ENCODE measurements around the gene EPB41L1. TPM values are rescaled to one million over a fixed set of nuclear protein-coding genes. Genes with fewer than 3 reads are reported as not detected.
A peak's percentile ranks its signal among the peaks of the same experiment; 100 is the strongest.

EPB41L1 gene
- total RNA-seq, 1 donor from 2014 or later: 43.1 TPM

DNA sequence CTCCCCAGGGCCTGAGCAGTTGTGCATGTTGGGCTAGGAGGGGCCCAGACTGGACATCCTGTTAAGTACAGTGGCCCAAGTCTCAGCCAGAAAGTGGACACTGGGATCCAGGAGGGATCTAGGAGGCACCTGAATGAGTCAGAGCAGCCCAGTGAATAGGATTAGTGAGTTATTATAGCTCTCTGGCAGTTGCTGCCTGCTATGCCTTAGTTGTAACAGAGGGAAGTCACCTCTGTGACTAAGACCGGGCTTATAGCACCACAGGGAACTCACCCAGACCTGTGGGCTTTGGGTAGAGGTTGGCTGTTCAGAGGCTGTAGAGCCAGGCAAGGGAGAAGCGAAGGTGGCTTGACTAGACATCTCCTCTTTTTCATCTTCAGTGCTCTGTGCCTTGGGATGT lies 42.7 kb downstream of the EPB41L1 start:
- Mint-ChIP-seq H3K27me3 (ENCODE audit: low read depth) (no peaks in the 10 kb centered on the region), H3K4me3 (no peak overlapping the region), H3K9me3 (no peaks in the 10 kb centered on the region), H3K27ac (no peak overlapping the region), H3K36me3 (peaks cover 18% of the 10 kb centered on the region), H3K4me1 (no peaks in the 10 kb centered on the region)
- DNase-seq (ENCODE audit: low spot score in 2 of 2, unreplicated experiment in 2 of 2): no peak
- no peak for TF ChIP-seq CTCF (IDR thresholded peaks at IDR 0.05; ENCODE audit: unreplicated experiment)

- H3K9me3 Mint-ChIP-seq: no peaks in the 10 kb centered on the region
- peaks cover 1% of the 10 kb centered on the region for H3K4me1 Mint-ChIP-seq
- peaks cover 11% of the 10 kb centered on the region for H3K36me3 Mint-ChIP-seq
- DNase-seq (ENCODE audit: low spot score in 2 of 2, unreplicated experiment in 2 of 2): peak; percentile 54 to 89
- H3K27ac Mint-ChIP-seq: no peak overlapping the region
- H3K27me3 Mint-ChIP-seq (ENCODE audit: low read depth): no peaks in the 10 kb centered on the region
- no peak overlapping the region for H3K4me3 Mint-ChIP-seq
- TF ChIP-seq CTCF (IDR thresholded peaks at IDR 0.05; ENCODE audit: unreplicated experiment): peak; percentile 93
These were observed 45.1 kb downstream of the EPB41L1 start for GRCh38 chr20:36199345-36200257.

DNA sequence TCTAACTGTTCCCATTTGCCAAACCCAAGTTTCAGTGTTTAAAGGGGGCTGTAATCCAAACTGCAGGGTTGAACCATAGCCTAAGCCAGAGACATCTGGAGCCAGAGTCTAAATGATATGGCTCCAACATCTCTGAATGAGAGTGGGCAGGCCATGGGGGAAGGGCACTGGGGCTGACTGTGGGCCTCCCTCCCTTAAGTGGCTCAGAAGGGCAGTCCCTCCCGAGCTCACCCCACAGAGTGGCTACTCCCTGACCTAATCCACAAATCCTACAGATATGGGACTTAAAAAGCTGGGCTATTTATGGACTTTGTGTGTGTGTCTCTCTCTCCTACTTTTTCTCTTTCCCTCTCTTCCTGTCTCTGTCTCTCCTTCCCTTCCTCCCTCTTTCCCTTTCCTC lies 45.9 kb downstream of the EPB41L1 start:
- no peaks in the 10 kb centered on the region for H3K27me3 Mint-ChIP-seq (ENCODE audit: low read depth)
- peaks cover 1% of the 10 kb centered on the region for H3K4me1 Mint-ChIP-seq
- TF ChIP-seq CTCF (IDR thresholded peaks at IDR 0.05; ENCODE audit: unreplicated experiment): no peak
- H3K36me3 Mint-ChIP-seq: peaks cover 11% of the 10 kb centered on the region
- no peak for DNase-seq (ENCODE audit: low spot score in 2 of 2, unreplicated experiment in 2 of 2)
- no peak overlapping the region for H3K4me3 Mint-ChIP-seq
- H3K9me3 Mint-ChIP-seq: no peaks in the 10 kb centered on the region
- no peak overlapping the region for H3K27ac Mint-ChIP-seq

- Mint-ChIP-seq H3K27me3 (ENCODE audit: low read depth) (no peaks in the 10 kb centered on the region), H3K36me3 (peaks cover 13% of the 10 kb centered on the region), H3K4me1 (peaks cover 1% of the 10 kb centered on the region), H3K27ac (no peak overlapping the region), H3K9me3 (no peaks in the 10 kb centered on the region), H3K4me3 (no peak overlapping the region)
- DNase-seq (ENCODE audit: low spot score in 2 of 2, unreplicated experiment in 2 of 2): no peak
- TF ChIP-seq CTCF (IDR thresholded peaks at IDR 0.05; ENCODE audit: unreplicated experiment): no peak
These were observed 46.7 kb downstream of the EPB41L1 start for GRCh38 chr20:36201198-36201597.

DNA sequence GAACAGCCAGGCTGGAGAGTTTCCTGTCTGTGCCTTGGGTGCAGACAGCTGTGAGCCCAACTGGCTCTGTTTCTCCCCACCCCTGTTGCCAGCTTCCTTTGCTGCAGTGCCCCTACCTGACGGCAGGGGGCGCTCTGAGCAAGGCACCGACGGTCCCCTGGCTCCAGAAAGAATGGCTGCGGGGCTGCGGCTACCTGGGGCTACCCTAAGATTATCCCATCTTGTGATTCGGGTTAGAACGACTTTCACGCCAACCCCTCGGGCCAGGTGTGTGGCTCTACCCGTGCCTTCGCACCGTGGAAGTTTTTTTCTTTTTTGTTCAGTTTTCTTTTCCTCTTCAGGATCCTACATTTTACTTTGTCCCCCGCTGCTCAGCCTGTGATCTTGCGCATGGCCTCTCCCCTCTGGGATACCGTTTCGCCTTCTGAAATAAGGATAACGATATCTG lies 48.4 kb downstream of the EPB41L1 start:
- peak; percentile 68 to 84 for DNase-seq (ENCODE audit: low spot score in 2 of 2, unreplicated experiment in 2 of 2)
- H3K9me3 Mint-ChIP-seq: no peaks in the 10 kb centered on the region
- peaks cover 13% of the 10 kb centered on the region for H3K36me3 Mint-ChIP-seq
- H3K27ac Mint-ChIP-seq: no peak overlapping the region
- peaks cover 1% of the 10 kb centered on the region for H3K4me1 Mint-ChIP-seq
- TF ChIP-seq CTCF (IDR thresholded peaks at IDR 0.05; ENCODE audit: unreplicated experiment): peak; percentile 94
- no peak overlapping the region for H3K4me3 Mint-ChIP-seq
- no peaks in the 10 kb centered on the region for H3K27me3 Mint-ChIP-seq (ENCODE audit: low read depth)

All from mesothelial cell of epicardium (in vitro differentiated cells).